LNCAP (cell line): ENCODE results near the gene KCNH4.

ENCODE experiments used
- CTCF ChIP-seq: fragments of 450-650 bp; IDR thresholded peaks from 2 replicates; pipeline ENCODE4 v1.5.1; 2017; ENCODE audit warnings: mild to moderate bottlenecking

KCNH4 gene

GRCh38 chr17:42180922-42181850 is at the start of gene KCNH4:
TSS of gene KCNH4 (minus strand) at chr17:42181142. CDS start at chr17:42180945, 197 bp downstream.
- peak; percentile 75 for TF ChIP-seq CTCF

GRCh38 chr17:42230225-42230624 is 49.3 kb upstream of the KCNH4 start:
- no peak for TF ChIP-seq CTCF

- no peak for TF ChIP-seq CTCF
Observed at GRCh38 chr17:42227849-42228700, 47.1 kb upstream of the KCNH4 start.

- no peak for TF ChIP-seq CTCF
Observed at GRCh38 chr17:42225646-42226045, 44.7 kb upstream of the KCNH4 start.

- TF ChIP-seq CTCF, result no peak
Observed at GRCh38 chr17:42224651-42225050, 43.7 kb upstream of the KCNH4 start.

- peak; percentile 61 for TF ChIP-seq CTCF
Observed at GRCh38 chr17:42221886-42222745, 41.2 kb upstream of the KCNH4 start.

GRCh38 chr17:42214156-42214555 is 33.2 kb upstream of the KCNH4 start:
- no peak for TF ChIP-seq CTCF
